Astrocyte (in vitro differentiated cells and primary cell): ENCODE measurements around the gene TDRD12.

Experiments
- CTCF ChIP-seq: IDR thresholded peaks from 2 replicates; pipeline ENCODE4 v1.5.1; 2011; ENCODE audit warnings: low read depth, mild to moderate bottlenecking, inconsistent platforms, low read length, moderate library complexity; ENCODE audit not compliant: insufficient read depth
- EZH2 ChIP-seq: IDR thresholded peaks from 2 replicates; pipeline ENCODE4 v1.6.1; 2012; ENCODE audit warnings: mild to moderate bottlenecking, low read length, inconsistent platforms; ENCODE audit not compliant: insufficient read depth

DNA sequence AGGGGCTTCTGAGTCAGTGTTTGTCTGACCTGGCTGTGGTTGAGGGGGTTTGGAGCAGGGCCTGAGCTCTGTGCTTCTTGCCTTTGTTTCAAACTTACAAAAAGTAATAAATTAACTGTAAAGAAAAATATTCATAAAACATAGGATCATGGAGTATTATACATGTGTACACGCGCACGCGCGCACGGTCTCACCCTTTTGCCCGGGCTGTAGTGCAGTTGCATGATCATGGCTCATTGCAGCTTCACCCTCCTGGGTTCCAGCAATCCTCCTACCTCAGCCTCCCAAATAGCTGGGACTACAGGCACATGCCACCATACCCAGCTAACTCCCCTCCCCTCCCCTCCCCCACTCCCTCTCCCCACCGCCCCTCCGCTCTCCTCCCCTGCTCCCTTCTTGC lies 23.5 kb downstream of the TDRD12 start:
- TF ChIP-seq CTCF (no peak), EZH2 (no peak)
